SK-N-SH (cell line): ENCODE measurements around the gene NR1H2. TPM values are rescaled to one million over a fixed set of nuclear protein-coding genes. Genes with fewer than 3 reads are reported as not detected.

Experiments used
- CTCF ChIA-PET: fragments of 300-600, 350-600 bp; formaldehyde crosslinking; extraction: SDS; loops from one replicate; lab custom pipeline; 2021; lab: Yijun Ruan, JAX
- POLR2A ChIA-PET: fragments of 350-600 bp; sonication (Branson Sonifier 250); formaldehyde crosslinking; extraction: SDS; loops from one replicate; lab custom pipeline; 2020; ENCODE audit warnings: antibody characterized with exemption, inconsistent platforms; lab: Yijun Ruan, JAX
- DNase-seq: peaks from one replicate; pipeline ENCODE4 v3.0.0; 2012
- H2AFZ ChIP-seq: fragments of 200-600 bp; sonication (generic); 2 replicates; pipeline ENCODE4 v1.8.1; 2016; ENCODE audit warnings: antibody characterized with exemption, mild to moderate bottlenecking, low read depth
- H3F3A ChIP-seq: fragments of 200-600 bp; sonication (generic); replicated peaks from 2 replicates; pipeline ENCODE3; 2016; ENCODE audit warnings: antibody characterized with exemption, mild to moderate bottlenecking; ENCODE audit not compliant: insufficient read depth
- H3K27ac ChIP-seq, 2 experiments: fragments of 200-500 bp in 1 of 2; fragments of 200-600 bp in 1 of 2; sonication (Bioruptor generic) in 1 of 2; sonication (generic), shearing (Covaris generic) in 1 of 2; 2 replicates each; pipeline versions ENCODE4 v1.5.1 to v1.6.1; 2014 to 2016; ENCODE audit warnings: low read depth in 2 of 2, inconsistent platforms in 1 of 2, low read length in 1 of 2, mild to moderate bottlenecking in 1 of 2, mixed read lengths in 1 of 2
- H3K27me3 ChIP-seq: fragments of 200-600 bp; sonication (generic), shearing (Covaris generic); 2 replicates; pipeline ENCODE4 v1.6.1; 2016; ENCODE audit warnings: mixed run types; ENCODE audit not compliant: insufficient read depth
- H3K36me3 ChIP-seq, 2 experiments: fragments of 200-500 bp in 1 of 2; fragments of 200-600 bp in 1 of 2; sonication (Bioruptor generic) in 1 of 2; sonication (generic) in 1 of 2; replicated peaks in 1 of 2; 2 replicates each; pipeline versions ENCODE3 to v1.5.1; 2014 to 2016; ENCODE audit warnings: low read length in 1 of 2, mild to moderate bottlenecking in 1 of 2; ENCODE audit not compliant: insufficient read depth in 2 of 2, control insufficient read depth in 1 of 2
- H3K4me1 ChIP-seq, 2 experiments: fragments of 200-500 bp in 1 of 2; fragments of 200-600 bp in 1 of 2; sonication (Bioruptor generic) in 1 of 2; sonication (generic), shearing (Covaris generic) in 1 of 2; 2 replicates each; pipeline versions ENCODE4 v1.5.1 to v1.6.1; 2014 to 2016; ENCODE audit warnings: low read depth in 1 of 2, low read length in 1 of 2, mixed run types in 1 of 2; ENCODE audit not compliant: insufficient read depth in 2 of 2, control insufficient read depth in 1 of 2
- H3K4me2 ChIP-seq: fragments of 200-600 bp; sonication (generic), shearing (Covaris generic); 2 replicates; pipeline ENCODE4 v1.6.1; 2017; ENCODE audit warnings: mixed run types
- H3K4me3 ChIP-seq, 2 experiments: fragments of 200-500 bp in 1 of 2; fragments of 200-600 bp in 1 of 2; sonication (Bioruptor generic) in 1 of 2; sonication (generic), shearing (Covaris generic) in 1 of 2; 2 replicates each; pipeline versions ENCODE4 v1.5.1 to v1.8.1; 2014 to 2016; ENCODE audit warnings: low read depth in 2 of 2, inconsistent platforms in 1 of 2, low read length in 1 of 2, mild to moderate bottlenecking in 1 of 2, mixed read lengths in 1 of 2, moderate library complexity in 1 of 2
- H3K79me2 ChIP-seq: fragments of 200-600 bp; sonication (generic); 2 replicates; pipeline ENCODE4 v1.8.1; 2017; ENCODE audit warnings: mild to moderate bottlenecking; ENCODE audit not compliant: insufficient read depth
- H3K9ac ChIP-seq: fragments of 200-600 bp; sonication (generic); 2 replicates; pipeline ENCODE4 v1.6.1; 2017; ENCODE audit warnings: mixed run types
- H3K9me2 ChIP-seq: fragments of 200-600 bp; sonication (generic); 2 replicates; pipeline ENCODE4 v1.6.1; 2017; ENCODE audit warnings: mixed run types
- H3K9me3 ChIP-seq: fragments of 200-600 bp; sonication (generic); 2 replicates; pipeline ENCODE4 v1.6.1; 2017; ENCODE audit warnings: mixed run types, mild to moderate bottlenecking, moderate library complexity
- H4K20me1 ChIP-seq: fragments of 200-600 bp; sonication (generic); 2 replicates; pipeline ENCODE4 v1.6.1; 2017; ENCODE audit warnings: mild to moderate bottlenecking, mixed run types; ENCODE audit not compliant: insufficient read depth
- CHD2 ChIP-seq: fragments of 150-350 bp; IDR thresholded peaks from 2 replicates; pipeline ENCODE4 v1.6.1; 2018; ENCODE audit warnings: low read length; ENCODE audit not compliant: partially characterized antibody
- CTCF ChIP-seq: fragments of 200-600 bp; sonication (generic); IDR thresholded peaks from 2 replicates; pipeline ENCODE4 v1.6.1; 2017; ENCODE audit warnings: antibody characterized with exemption, mild to moderate bottlenecking, moderate library complexity
- EZH2phosphoT487 ChIP-seq: fragments of 200-600 bp; sonication (generic); IDR thresholded peaks from 2 replicates; pipeline ENCODE4 v1.6.1; 2017; ENCODE audit warnings: low read depth, mixed run types, mild to moderate bottlenecking, antibody characterized with exemption, moderate library complexity, borderline replicate concordance
- FOXJ3 ChIP-seq: sonication (generic); formaldehyde crosslinking; IDR thresholded peaks from 2 replicates; pipeline ENCODE4 v1.5.1; 2020; ENCODE audit warnings: mild to moderate bottlenecking, missing genetic modification reagents
- FOXM1 ChIP-seq: IDR thresholded peaks from 2 replicates; pipeline ENCODE4 v1.4.0; 2012; ENCODE audit warnings: low read depth, mild to moderate bottlenecking
- GABPA ChIP-seq: IDR thresholded peaks from 2 replicates; pipeline ENCODE4 v1.4.0; 2012; ENCODE audit warnings: low read depth, mild to moderate bottlenecking
- MEF2A ChIP-seq: IDR thresholded peaks from 2 replicates; pipeline ENCODE4 v1.4.0; 2012; ENCODE audit warnings: low read depth, borderline replicate concordance
- MXI1 ChIP-seq: IDR thresholded peaks from 2 replicates; pipeline ENCODE4 v1.6.1; 2012; ENCODE audit warnings: mild to moderate bottlenecking, low read depth, low read length, improper control_type of control experiment
- NFIC ChIP-seq: IDR thresholded peaks from 2 replicates; pipeline ENCODE4 v1.4.0; 2012; ENCODE audit warnings: borderline replicate concordance
- RCOR1 ChIP-seq: fragments of 150-350 bp; IDR thresholded peaks from 2 replicates; pipeline ENCODE4 v1.6.1; 2017; ENCODE audit warnings: antibody characterized with exemption, low read length
- REST ChIP-seq: IDR thresholded peaks from 2 replicates; pipeline ENCODE4 v1.6.1; 2012; ENCODE audit warnings: mild to moderate bottlenecking, low read depth, low read length, moderate library complexity
- RFX5 ChIP-seq: IDR thresholded peaks from 2 replicates; pipeline ENCODE4 v1.6.1; 2012; ENCODE audit warnings: mild to moderate bottlenecking, improper control_type of control experiment, low read length
- RXRA ChIP-seq: IDR thresholded peaks from 2 replicates; pipeline ENCODE4 v1.4.0; 2012; ENCODE audit warnings: low read depth, mild to moderate bottlenecking, borderline replicate concordance
- SIN3A ChIP-seq: IDR thresholded peaks from 2 replicates; pipeline ENCODE4 v1.6.1; 2012; ENCODE audit warnings: low read depth, mild to moderate bottlenecking, low read length, moderate library complexity, borderline replicate concordance
- SMC3 ChIP-seq: IDR thresholded peaks from 2 replicates; pipeline ENCODE4 v1.6.1; 2012; ENCODE audit warnings: low read depth, low read length, improper control_type of control experiment
- TAF1 ChIP-seq: IDR thresholded peaks from 2 replicates; pipeline ENCODE4 v1.6.1; 2012; ENCODE audit warnings: low read depth, mild to moderate bottlenecking, low read length, moderate library complexity, borderline replicate concordance
- TCF12 ChIP-seq: IDR thresholded peaks from 2 replicates; pipeline ENCODE4 v1.4.0; 2012
- WGBS: methylation state at CpG from one replicate; pipeline ENCODE4 v1.1.6; 2017; ENCODE audit warnings: low lambda C conversion rate; 5-methylcytosine and 5-hydroxymethylcytosine counted together
- polyA plus RNA-seq, 3 experiments: library from polyadenylated mRNA; depleted of rRNA; stranded (reverse); fragments of >200 nt; gene quantifications; 2 replicates each; pipeline ENCODE4 v1.2.3, GENCODE V29; 2012
- TF ChIP-seq, protein P1 (sequence below): IDR thresholded peaks from 2 replicates; pipeline ENCODE4 v1.4.0; 2012; ENCODE audit warnings: low read depth
- TF ChIP-seq, protein P2 (sequence below): IDR thresholded peaks from 2 replicates; pipeline ENCODE4 v1.4.0; 2012; ENCODE audit warnings: low read depth, borderline replicate concordance

Gene NR1H2
- polyA plus RNA-seq, 1 of the 3 experiments (the other 2 are of a cell fraction), result 108 TPM

DNA sequence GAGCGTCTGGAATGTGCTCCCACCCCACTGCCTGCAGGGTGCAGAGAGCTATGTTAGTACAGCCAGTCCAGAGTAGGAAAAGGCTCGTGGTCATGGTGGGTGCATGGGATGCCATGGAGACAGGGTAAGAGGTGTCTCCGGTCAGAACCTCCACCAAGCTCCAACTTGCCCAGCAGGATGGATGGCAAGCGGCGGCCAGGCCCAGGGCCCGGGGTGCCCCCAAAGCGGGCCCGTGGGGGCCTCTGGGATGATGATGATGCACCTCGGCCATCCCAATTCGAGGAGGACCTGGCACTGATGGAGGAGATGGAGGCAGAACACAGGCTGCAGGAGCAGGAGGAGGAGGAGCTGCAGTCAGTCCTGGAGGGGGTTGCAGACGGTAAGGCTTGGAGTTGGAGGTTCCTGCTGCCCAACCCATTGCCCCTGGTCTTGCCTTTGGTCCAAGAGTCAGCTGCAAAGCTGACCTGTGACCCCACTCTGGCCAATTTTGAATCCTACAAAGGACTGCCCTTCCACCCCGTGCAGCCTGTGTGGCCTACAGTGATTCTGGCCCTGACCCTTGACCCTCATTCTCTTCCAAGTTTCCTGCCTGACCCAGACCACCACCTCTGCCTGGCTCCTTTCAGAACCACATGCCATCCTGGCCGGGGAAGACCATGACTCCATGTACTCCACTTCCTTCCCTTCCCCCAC lies 22.6 kb downstream of the NR1H2 start:
- 96% methylated on average over 11 of the region's 13 CpGs for WGBS
- POLR2A ChIA-PET, result no interaction called here
- H3K4me1 ChIP-seq, result no peaks in the 10 kb centered on the region

More for the DNA sequence above, 22.6 kb downstream of the NR1H2 start:
- H3K27ac ChIP-seq, result no peak overlapping the region
- no peak overlapping the region for H3K4me3 ChIP-seq
- peaks cover 18% of the 10 kb centered on the region; the same call in 1 of the 2 replicates for H3K79me2 ChIP-seq
- no peak overlapping the region for H2AFZ ChIP-seq
- no peak for TF ChIP-seq RXRA
- TF ChIP-seq, protein P1, sequence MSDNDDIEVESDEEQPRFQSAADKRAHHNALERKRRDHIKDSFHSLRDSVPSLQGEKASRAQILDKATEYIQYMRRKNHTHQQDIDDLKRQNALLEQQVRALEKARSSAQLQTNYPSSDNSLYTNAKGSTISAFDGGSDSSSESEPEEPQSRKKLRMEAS, result no peak
- TF ChIP-seq TAF1, result no peak
- TF ChIP-seq SMC3, result no peak
- TF ChIP-seq NFIC, result no peak
- no peak for TF ChIP-seq FOXJ3 (CRISPR knock-in tag)
- no peak for TF ChIP-seq SIN3A
- no peak for TF ChIP-seq CHD2
- no peak for TF ChIP-seq CTCF
- TF ChIP-seq, protein P2, sequence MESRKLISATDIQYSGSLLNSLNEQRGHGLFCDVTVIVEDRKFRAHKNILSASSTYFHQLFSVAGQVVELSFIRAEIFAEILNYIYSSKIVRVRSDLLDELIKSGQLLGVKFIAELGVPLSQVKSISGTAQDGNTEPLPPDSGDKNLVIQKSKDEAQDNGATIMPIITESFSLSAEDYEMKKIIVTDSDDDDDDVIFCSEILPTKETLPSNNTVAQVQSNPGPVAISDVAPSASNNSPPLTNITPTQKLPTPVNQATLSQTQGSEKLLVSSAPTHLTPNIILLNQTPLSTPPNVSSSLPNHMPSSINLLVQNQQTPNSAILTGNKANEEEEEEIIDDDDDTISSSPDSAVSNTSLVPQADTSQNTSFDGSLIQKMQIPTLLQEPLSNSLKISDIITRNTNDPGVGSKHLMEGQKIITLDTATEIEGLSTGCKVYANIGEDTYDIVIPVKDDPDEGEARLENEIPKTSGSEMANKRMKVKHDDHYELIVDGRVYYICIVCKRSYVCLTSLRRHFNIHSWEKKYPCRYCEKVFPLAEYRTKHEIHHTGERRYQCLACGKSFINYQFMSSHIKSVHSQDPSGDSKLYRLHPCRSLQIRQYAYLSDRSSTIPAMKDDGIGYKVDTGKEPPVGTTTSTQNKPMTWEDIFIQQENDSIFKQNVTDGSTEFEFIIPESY, result no peak
- TF ChIP-seq EZH2phosphoT487, result no peak
- no peak for TF ChIP-seq REST
- TF ChIP-seq MXI1, result no peak
- no peak for TF ChIP-seq RCOR1
- no peak for TF ChIP-seq TCF12
- no peak for TF ChIP-seq RFX5
- TF ChIP-seq GABPA, result no peak
- TF ChIP-seq FOXM1, result no peak
- no peak for TF ChIP-seq MEF2A
- TF ChIP-seq, all 33 proteins: peak for 0
- Histone ChIP-seq H3K9ac (no peak overlapping the region), H3K9me2 (no peaks in the 10 kb centered on the region), H4K20me1 (no peaks in the 10 kb centered on the region), H3K4me2 (no peak overlapping the region), H3F3A (no peaks in the 10 kb centered on the region), H3K9me3 (no peaks in the 10 kb centered on the region), H3K27me3 (no peaks in the 10 kb centered on the region), H3K36me3 (peaks cover 0 to 11% of the 10 kb centered on the region in 2 experiments)
- no peak for DNase-seq
- CTCF ChIA-PET, result interaction anchor here (1.0 to 1.5 kb wide), 2 partner anchors 15 to 17 kb away, joined by 3 to 5 read pairs; partner anchors contain the start of gene POLD1
